Choroid plexus epithelial cell (primary cell): ENCODE results near the gene ASPHD2.

Experiments
- DNase-seq: peaks from one replicate; pipeline ENCODE4 v3.0.0-alpha.2; 2010; ENCODE audit warnings: low read depth
- H3K4me3 ChIP-seq: 2 replicates; pipeline ENCODE4 v1.5.1; 2011; ENCODE audit warnings: low read depth, mild to moderate bottlenecking, control low read depth, low read length, moderate library complexity
- TF ChIP-seq, protein P1 (sequence below): conservative IDR thresholded peaks from 2 replicates; pipeline ENCODE4 v1.5.1; 2011; ENCODE audit warnings: low read depth, mild to moderate bottlenecking, control low read depth, inconsistent platforms, low read length, moderate library complexity

The ASPHD2 gene, protein sequence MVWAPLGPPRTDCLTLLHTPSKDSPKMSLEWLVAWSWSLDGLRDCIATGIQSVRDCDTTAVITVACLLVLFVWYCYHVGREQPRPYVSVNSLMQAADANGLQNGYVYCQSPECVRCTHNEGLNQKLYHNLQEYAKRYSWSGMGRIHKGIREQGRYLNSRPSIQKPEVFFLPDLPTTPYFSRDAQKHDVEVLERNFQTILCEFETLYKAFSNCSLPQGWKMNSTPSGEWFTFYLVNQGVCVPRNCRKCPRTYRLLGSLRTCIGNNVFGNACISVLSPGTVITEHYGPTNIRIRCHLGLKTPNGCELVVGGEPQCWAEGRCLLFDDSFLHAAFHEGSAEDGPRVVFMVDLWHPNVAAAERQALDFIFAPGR

DNA sequence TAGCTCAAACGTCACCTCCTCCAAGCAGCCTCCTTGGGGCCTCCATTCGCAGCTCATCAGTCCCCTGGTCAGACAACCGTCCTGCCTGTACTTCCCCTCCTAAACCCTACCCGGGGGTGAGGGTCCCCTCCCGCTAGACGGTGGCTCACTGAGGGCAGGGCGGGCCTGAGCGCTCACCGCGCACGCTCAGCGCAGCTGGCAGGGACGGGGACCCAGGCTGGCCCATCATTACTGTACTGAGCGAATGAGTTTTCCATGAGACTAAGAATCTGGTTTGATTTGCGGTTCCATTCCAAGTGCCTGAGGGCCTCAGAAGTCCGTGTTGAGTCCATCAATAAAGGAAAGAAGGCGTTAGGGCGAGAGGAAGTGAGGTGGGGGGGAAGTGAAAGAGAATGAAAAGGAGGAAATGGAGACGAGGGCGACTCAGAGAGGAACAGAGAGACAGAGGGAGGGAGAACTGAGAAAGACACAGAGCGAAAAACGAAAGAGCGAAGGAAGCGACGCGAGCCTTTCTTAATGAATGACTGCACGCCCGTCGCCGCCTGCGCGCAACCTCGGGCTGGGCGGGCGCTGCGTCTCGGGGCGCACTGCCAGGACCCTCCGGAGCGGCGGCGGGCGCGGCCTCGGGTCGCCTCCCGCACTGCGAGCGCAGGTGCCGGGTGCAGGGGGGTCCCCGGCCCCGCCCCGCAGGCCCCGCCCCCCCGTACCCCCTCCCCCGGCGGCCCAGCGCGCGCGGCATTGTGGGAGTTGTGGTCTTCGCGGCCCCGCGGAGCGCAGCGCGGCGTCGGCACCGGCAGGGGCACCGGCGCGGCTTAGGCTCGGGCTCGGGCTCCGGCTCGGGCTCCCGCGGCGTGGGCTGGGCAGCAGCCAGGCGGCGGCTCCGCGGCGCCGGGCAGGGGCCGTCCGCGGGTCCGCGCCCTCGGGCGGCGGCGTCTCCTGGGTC lies at the start of gene ASPHD2:
Gene ASPHD2, plus strand, starts transcription at position 746 of the 943 bp plus-strand sequence. CDS start 4,356 bp downstream, outside the sequence.
- peak within 1 kb of the TSS; percentile 66 for H3K4me3 ChIP-seq
- TF ChIP-seq, protein P1, sequence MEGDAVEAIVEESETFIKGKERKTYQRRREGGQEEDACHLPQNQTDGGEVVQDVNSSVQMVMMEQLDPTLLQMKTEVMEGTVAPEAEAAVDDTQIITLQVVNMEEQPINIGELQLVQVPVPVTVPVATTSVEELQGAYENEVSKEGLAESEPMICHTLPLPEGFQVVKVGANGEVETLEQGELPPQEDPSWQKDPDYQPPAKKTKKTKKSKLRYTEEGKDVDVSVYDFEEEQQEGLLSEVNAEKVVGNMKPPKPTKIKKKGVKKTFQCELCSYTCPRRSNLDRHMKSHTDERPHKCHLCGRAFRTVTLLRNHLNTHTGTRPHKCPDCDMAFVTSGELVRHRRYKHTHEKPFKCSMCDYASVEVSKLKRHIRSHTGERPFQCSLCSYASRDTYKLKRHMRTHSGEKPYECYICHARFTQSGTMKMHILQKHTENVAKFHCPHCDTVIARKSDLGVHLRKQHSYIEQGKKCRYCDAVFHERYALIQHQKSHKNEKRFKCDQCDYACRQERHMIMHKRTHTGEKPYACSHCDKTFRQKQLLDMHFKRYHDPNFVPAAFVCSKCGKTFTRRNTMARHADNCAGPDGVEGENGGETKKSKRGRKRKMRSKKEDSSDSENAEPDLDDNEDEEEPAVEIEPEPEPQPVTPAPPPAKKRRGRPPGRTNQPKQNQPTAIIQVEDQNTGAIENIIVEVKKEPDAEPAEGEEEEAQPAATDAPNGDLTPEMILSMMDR, result no peak

DNA sequence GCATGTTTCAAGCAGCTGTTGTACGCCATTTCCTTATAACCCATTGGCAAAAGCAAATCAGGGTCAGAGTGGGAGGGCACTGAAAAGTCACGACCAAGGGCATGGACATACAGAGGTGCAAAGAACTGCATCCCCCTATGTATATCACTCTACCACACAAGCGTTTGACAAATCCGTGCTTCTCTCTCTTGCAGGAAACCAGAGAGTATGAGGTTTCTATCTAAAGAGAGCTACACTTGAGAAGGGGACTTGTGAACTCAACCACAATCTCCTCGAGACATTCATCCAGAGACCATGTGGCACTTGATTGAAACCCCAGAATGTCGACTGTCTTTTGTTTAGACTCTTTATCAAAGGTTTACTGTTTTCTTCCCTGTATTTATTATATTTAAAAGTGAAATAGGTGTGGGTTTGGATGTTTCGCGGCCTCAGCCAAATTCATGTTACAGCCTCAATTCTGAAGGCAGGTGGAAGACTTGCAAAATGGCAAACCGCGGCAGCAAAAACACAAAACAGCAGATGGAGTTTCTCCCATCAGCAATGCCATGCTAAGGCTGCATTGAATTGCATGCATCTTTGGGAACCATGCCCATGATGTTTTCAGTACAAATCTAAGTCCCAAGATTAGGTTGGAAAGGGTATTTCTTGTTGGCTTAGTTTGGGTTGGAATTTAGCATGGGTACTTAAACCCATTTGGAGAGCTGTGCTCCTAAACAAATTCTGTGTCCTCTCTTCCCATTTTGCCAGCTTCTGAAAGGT lies 48.8 kb upstream of the ASPHD2 start:
- H3K4me3 ChIP-seq, result no peak overlapping the region
- TF ChIP-seq, protein P1, result no peak
- no peak for DNase-seq

More for the DNA sequence above, at the start of gene ASPHD2:
- peak; percentile 64 for DNase-seq

DNA sequence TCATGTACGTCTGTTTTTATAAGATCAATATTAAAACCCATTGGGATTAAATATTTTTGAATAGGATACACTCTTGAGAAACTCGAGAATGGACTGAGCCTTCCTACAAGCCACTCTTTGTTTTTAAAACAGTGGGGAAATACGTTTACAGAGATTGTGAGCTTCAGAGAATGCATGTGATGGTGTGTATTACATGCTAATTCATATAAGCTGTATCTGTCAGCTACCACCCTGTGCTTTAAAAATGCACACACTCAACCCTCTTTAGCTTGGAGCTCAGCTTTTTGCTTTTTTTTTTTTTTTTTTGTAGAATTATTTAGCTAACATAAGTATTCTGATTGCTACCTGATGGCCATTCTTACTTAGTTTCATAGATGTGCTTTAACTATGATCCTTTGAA lies 46.3 kb upstream of the ASPHD2 start:
- no peak overlapping the region for H3K4me3 ChIP-seq
- no peak for DNase-seq
- TF ChIP-seq, protein P1, result no peak

DNA sequence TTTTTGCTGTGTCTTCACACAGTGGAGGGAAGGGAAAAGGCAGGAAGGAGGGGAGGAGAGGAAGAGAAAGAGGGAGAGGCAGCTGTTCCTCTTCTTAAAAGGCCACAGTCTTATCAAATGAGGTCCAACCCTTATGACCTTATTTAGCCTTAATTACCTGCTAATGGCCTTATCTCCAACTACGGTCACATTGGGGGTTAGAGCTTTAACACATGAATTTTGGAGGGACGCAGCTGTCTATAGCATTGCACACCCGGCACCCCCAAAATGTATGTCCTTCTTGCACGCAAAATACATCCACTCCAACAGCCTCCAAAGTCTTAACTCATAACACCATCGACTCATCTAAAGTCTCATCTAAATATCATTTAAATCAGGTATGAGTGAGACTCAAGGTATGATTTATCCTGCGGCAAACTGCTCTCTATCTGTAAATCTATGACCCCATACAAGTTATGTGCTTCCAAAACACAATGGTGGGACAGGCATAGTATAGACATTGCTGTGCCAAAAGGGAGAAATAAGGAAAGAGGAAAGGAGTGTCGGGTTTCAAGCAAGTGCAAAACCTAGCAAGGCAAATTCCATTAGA lies 45.0 kb upstream of the ASPHD2 start:
- DNase-seq, result no peak
- TF ChIP-seq, protein P1, result no peak
- no peak overlapping the region for H3K4me3 ChIP-seq

DNA sequence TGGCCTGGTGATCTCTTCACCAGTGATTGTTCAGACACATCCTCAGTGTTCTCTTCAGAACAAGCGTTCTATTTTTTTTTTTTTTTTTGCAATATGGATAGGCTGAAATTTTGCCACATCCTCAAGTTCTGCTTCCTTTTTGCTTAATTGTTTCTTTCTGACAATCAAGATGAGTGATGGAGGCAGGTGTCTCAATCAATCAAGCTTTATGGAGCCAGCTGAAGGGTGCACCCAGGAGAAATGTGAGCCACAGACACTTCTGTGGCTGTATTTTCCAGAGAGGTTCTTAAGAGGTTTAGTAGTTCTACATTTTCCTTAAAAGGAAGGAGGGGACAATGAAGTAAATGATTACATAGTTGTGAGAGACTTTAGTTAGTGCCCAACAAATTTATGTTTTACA lies 43.9 kb upstream of the ASPHD2 start:
- H3K4me3 ChIP-seq, result no peak overlapping the region
- TF ChIP-seq, protein P1, result no peak
- DNase-seq, result no peak

DNA sequence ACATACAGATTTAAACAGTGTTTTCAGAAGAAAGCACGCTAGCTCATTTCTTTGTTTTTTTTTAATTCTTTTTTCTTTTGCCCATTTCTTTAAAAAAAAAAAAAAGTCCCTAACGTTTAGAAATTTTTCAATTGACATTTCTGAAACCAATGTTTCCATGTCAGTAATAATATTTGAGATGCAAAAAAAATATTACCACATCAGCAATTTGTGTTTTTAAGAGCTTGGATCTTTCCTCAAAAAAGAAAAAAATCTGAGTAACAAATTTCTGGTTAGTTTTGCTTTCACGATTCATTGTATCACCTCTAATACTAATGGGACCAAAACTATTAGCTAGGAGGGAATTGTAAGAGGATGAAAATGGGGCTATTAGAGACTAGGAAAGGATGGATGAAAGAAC lies 39.9 kb upstream of the ASPHD2 start:
- no peak overlapping the region for H3K4me3 ChIP-seq
- DNase-seq, result no peak
- TF ChIP-seq, protein P1, result no peak
